BE2C (cell line): Measurements from ENCODE around the gene RBP3.

Experiments used
- DNase-seq: peaks from one replicate; pipeline ENCODE4 v3.0.0-alpha.2; 2020
- H3K27me3 ChIP-seq: fragments of 250-450 bp; sonication (Bioruptor Pico); 2 replicates; pipeline ENCODE4 v1.5.1; 2020; ENCODE audit warnings: mild to moderate bottlenecking
- H3K36me3 ChIP-seq: fragments of 250-450 bp; sonication (Bioruptor Pico); 2 replicates; pipeline ENCODE4 v1.5.1; 2020; ENCODE audit warnings: mild to moderate bottlenecking
- H3K4me1 ChIP-seq: fragments of 250-450 bp; sonication (Bioruptor Pico); 2 replicates; pipeline ENCODE4 v1.5.1; 2020
- H3K4me3 ChIP-seq: 2 replicates; pipeline ENCODE4 v1.5.1; 2011; ENCODE audit warnings: low read depth, low read length
- H3K9me3 ChIP-seq: fragments of 250-450 bp; sonication (Bioruptor Pico); 2 replicates; pipeline ENCODE4 v1.5.1; 2020
- CTCF ChIP-seq: IDR thresholded peaks from 2 replicates; pipeline ENCODE4 v1.5.1; 2012; ENCODE audit warnings: mild to moderate bottlenecking, low read depth, low read length

Gene RBP3

DNA sequence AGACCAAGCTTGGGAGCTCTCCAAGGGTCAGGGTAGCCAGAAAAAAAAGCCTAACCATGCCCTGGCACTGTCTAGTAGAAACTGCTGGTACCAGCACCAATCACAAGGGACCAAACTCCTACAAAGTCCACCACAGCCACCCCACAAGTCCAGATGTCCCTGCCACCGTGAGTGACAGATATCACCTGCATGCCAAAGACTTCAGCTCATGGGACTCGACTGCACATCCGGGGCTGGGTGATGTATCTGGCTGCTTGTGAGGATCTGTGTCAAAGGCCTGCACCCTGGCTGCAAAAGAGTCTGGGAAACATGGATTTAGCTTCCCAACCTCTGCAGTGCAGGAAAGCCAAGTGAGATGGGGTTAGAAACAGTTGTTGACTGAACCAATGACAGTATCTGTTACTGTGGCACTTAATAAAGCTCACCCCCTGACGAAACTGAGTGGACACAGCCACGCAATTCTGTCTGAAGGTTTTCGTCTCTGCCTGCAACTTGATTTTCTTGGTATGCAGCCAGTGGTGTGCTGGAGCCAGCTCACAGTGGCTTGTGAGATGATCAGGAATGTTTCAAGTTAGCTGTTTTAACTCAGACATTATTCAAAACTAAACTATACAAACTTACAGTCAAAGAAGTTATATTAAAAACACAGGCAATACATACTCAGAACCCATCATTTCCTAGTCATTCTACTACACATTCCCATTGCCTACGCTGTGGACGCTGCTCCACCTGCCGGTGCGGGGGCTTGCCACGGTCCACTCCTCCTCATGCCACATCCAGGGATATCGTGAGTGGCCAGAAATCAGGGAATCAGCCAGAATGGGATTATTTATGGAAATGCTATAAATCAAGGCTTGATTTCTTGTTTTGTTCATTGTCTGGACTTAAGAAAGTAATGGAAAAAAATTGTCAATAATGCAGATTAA lies 26.7 kb downstream of the RBP3 start:
- H3K4me3 ChIP-seq: no peak overlapping the region
- H3K27me3 ChIP-seq: peaks cover 3% of the 10 kb centered on the region; the same call in 1 of the 2 replicates
- TF ChIP-seq CTCF: no peak
- peaks cover 4% of the 10 kb centered on the region; the same call in 1 of the 2 replicates for H3K4me1 ChIP-seq
- no peaks in the 10 kb centered on the region for H3K9me3 ChIP-seq
- H3K36me3 ChIP-seq: no peaks in the 10 kb centered on the region
- no peak for DNase-seq

- Histone ChIP-seq H3K27me3 (peaks cover 6% of the 10 kb centered on the region; the same call in 1 of the 2 replicates), H3K4me1 (peaks cover 4% of the 10 kb centered on the region; the same call in 1 of the 2 replicates), H3K9me3 (no peaks in the 10 kb centered on the region), H3K36me3 (no peaks in the 10 kb centered on the region), H3K4me3 (peak overlapping the region; percentile 19)
- peak; percentile 25 for DNase-seq
- TF ChIP-seq CTCF: no peak
Measured at GRCh38 chr10:47376522-47377220, 28.5 kb downstream of the RBP3 start.

DNA sequence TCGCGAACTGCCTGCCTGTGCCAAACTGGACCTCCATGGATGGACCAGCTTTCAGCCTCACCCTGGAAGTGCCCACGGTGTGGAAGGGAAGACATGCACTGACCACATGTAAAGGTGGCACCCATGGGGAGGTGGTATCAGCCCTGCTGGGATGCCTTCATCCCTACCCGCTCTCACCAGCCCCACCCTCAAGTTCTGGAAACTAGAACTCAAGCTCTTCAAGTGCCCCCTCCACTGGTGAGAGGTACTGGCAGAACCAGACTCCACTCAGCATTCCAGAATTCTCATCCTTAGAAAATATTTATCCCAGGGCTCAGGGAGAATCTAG lies 30.0 kb downstream of the RBP3 start:
- H3K4me3 ChIP-seq: no peak overlapping the region
- H3K4me1 ChIP-seq: peaks cover 4% of the 10 kb centered on the region; the same call in 1 of the 2 replicates
- H3K36me3 ChIP-seq: no peaks in the 10 kb centered on the region
- peaks cover 7% of the 10 kb centered on the region for H3K27me3 ChIP-seq
- DNase-seq: no peak
- no peak for TF ChIP-seq CTCF
- H3K9me3 ChIP-seq: no peaks in the 10 kb centered on the region

DNA sequence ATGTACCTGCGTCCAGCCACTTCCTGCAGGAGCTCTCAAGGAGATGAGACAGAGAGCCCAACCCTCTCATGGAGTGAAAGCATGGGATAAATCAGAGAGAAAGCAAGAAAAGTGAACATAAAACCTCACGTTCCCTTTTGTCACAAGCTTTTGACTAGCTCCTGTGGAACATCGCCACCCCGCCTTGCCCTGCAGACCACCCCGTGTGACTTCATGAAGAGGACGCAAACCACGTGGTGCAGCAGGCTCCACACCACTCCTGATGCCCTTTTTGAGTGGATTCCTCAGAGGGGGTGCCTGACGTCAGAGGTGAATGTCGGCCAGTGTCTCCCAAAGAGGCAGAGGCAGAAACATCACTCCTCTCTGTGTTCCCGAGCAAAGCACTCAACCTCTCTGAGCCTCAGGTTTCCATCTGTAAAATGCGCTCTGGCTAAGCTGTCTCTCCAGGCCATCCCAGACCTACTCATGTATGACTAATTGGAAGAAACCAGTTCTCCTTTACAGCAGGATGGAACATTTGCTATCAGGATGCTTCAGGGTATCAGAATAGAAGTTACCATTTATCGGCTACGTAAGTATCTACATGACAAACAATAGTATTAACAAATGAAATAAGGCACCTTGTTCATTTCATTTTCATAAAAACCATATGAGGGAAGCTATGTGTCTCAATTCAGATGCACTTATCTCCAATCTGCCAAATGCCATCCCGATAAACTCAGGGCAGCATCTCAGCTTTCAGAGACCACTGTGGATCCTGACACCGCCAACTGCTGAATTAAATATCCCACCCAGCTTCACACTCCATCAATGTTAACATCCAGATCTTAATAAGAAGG lies 30.7 kb downstream of the RBP3 start:
- Histone ChIP-seq H3K27me3 (peaks cover 13% of the 10 kb centered on the region), H3K36me3 (no peaks in the 10 kb centered on the region), H3K4me1 (peaks cover 4% of the 10 kb centered on the region; the same call in 1 of the 2 replicates), H3K4me3 (peak overlapping the region; percentile 18; the same call in 1 of the 2 replicates), H3K9me3 (no peaks in the 10 kb centered on the region)
- no peak for TF ChIP-seq CTCF
- DNase-seq: peak; percentile 35

GRCh38 chr10:47379445-47379785 lies 31.3 kb downstream of the RBP3 start:
- no peak for TF ChIP-seq CTCF
- no peaks in the 10 kb centered on the region for H3K9me3 ChIP-seq
- peaks cover 4% of the 10 kb centered on the region; the same call in 1 of the 2 replicates for H3K4me1 ChIP-seq
- no peak for DNase-seq
- H3K4me3 ChIP-seq: no peak overlapping the region
- no peaks in the 10 kb centered on the region for H3K36me3 ChIP-seq
- peaks cover 14% of the 10 kb centered on the region for H3K27me3 ChIP-seq
